Measurements from ENCODE around the gene SPTAN1.

DNA sequence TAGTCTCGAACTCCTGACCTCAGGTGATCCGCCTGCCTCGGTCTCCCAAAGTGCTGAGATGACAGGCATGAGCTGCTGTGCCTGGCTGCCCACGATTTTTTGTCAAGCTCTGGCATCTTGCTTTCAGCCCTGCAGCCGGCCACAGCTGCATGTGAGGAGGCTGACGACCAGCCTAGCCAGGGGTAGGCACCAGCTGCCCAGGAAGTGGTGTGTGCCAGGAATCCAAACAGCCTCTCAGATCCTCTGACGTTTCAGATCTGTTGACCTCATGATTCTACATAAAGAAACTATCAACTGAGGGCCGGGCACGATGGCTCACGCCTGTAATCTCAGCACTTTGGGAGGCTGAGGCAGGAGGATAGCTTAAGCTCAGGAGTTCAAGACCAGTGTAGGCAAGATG lies 85.3 kb downstream of the SPTAN1 start:
- TF ChIP-seq, protein P1, sequence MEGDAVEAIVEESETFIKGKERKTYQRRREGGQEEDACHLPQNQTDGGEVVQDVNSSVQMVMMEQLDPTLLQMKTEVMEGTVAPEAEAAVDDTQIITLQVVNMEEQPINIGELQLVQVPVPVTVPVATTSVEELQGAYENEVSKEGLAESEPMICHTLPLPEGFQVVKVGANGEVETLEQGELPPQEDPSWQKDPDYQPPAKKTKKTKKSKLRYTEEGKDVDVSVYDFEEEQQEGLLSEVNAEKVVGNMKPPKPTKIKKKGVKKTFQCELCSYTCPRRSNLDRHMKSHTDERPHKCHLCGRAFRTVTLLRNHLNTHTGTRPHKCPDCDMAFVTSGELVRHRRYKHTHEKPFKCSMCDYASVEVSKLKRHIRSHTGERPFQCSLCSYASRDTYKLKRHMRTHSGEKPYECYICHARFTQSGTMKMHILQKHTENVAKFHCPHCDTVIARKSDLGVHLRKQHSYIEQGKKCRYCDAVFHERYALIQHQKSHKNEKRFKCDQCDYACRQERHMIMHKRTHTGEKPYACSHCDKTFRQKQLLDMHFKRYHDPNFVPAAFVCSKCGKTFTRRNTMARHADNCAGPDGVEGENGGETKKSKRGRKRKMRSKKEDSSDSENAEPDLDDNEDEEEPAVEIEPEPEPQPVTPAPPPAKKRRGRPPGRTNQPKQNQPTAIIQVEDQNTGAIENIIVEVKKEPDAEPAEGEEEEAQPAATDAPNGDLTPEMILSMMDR (IDR thresholded peaks at IDR 0.05) = no peak
- no peak for TF ChIP-seq POLR2A (IDR thresholded peaks at IDR 0.05)
